HG03095 (cell line): ENCODE measurements around the gene DMAC2.
"Not testable (repeated sequence)": the region's sequence is repeated elsewhere in the genome, so short reads cannot be mapped to it uniquely, and the experiment has no call there.

Experiments
- ATAC-seq: cut with Tn5 transposase; IDR thresholded peaks from one replicate; pipeline ENCODE4 v1.9.1; 2021; ENCODE audit warnings: moderate library complexity; ENCODE audit not compliant: unreplicated experiment

The DMAC2 gene

DNA sequence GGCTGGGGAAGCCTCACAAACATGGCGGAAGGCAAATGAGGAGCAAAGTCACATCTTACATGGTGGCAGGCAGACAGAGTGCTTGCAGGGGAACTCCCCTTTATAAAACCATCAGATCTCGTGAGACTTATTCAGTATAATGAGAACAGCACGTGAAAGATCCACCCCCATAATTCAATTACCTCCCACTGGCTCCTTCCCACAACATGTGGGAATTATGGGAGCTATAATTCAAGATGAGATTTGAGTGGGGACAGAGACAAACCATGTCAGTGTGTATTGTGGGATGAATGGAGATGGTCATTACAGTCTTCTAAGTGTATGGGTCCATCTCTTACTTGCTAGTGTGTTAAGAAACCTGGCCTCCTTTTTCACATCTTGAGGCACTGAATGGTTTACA, 37.7 kb downstream of the DMAC2 start:
- no peak for ATAC-seq

DNA sequence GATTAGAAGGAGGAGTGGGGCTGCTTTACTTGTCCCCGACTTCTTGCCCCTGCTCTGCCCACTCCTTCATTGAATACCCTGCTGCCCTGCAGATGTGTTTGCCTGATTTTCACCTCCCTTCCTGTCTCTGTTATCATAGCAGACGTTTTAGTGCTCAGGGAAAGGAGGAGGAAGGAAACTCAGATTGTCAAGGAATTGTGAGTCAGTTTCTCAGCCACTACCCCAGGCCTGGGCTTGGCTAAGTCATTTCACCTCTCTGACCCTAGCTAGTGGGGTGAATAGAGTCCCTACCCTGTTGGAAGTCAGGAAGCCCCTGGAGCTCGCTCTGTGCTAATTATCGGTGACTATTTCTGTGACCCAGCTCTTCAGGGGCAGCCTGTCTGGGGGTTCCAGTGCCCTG, 38.2 kb downstream of the DMAC2 start:
- no peak for ATAC-seq

DNA sequence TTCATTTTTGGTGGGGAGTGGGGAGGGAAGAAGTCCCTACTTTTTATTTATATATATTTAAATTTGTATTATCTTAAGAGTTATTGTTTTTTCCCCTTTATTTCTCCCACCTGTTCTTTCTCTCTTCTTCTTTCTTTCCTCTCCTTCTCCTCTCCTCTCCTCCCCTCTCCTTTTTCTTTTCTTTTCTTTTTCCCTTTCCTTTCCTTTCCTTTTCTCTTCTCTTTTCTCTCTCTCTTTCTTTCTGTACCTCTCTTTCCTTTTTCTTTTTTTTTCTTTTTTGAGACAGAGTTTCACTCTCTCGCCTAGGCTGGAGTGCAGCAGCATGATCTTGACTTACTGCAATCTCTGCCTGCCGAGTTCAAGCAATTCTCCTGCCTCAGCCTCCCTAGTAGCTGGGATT, 40.2 kb downstream of the DMAC2 start:
- ATAC-seq: no peak

DNA sequence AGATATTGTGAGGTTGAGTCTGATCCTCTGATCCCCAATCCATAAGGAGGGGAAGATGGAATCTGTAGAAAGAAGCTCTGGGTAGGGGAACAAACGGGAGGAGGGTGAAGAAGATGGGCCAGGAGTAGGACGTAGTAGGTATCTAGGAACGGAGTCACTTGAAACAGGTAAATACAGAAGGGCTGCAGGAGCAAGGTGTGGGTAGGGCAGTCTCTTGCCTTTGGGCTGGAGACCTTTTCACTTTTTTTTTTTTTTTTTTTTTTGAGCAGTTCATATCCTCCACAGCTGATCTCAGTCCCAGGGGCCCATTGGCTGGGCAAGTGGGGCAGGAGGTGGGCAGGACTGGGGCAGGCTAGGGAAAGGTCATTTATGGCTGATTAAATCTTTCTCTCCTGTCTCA, 40.6 kb downstream of the DMAC2 start:
- ATAC-seq: no peak

DNA sequence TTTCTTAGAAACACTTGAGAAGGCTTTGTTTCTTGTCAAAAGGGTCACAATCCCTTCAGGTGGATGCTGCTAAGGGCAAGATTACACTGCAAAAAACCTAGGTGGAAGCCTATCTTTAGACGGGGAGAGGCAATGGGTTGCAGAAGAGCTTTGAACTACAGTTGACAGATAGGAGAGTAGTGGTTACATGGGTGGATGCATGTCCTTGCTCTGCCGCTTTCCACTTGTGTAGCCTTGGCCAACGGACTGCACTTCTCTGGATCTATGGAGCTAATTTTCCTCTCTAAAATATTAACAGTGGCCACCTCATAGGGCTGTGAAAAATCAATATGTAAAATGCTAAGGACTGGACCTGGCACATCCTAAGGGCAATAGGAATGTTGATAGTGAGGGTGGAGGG, 41.1 kb downstream of the DMAC2 start:
- no peak for ATAC-seq

DNA sequence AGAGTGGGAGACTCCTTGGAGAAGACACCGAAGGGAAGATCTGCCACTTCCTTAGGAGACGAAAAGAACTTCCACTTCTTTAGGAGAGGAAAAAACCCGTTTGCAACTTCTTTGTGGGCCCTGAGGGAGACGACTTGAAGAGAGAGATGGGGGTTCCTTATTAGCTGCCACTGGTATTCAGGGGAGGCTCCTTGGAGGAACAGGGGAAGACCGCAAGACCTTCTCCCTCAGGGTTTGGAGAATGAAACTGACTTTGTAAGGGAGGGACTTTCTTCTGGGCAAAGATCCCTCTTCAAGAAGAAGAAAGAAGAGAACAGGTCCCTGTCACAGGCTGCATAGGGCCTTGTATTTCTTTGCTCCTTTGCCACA, 41.7 kb downstream of the DMAC2 start:
- no peak for ATAC-seq

DNA sequence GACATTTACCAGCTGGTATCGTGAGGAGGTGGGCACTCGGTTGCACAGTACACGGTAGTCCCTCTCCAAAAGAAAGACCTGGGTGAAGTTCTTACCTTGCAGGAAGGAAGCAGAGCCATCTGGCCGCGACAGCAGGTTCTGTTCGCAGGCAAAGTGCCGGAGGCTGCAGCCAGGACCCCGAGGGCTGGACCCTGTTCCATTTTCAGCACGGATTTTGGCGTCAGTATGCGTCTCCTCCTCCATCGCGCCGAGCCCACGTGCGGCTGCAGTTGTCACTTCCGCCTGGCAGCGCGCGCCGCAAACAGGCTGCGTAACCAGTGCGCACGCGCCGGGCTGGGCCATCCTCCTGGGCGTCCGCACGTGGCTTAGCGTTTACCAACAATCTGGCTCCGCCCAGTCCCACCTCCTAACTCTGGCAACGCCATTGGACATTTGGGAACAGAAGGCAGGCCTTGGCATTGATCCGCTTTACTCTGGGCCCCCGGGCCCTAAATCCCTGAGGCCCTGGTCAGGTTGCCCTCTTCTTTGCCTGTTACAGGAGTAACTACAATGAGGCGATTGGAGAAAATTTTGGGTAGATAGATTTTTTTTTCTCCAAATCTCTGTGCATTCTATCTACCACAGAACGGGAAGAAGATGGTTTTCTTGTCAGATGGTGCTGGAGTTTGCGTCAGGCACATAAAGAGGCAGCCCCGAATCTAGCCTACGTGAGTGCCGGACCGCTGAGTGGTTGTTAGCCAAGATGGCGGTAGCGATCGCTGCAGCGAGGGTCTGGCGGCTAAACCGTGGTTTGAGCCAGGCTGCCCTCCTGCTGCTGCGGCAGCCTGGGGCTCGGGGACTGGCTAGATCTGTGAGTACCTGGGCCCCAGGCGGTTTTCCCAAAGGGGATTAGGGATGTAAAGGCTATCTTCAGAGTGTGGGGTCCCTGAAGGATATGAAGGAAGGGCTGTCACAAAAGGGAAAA, 42.3 kb downstream of the DMAC2 start, which contains the start of the genes BCKDHA and EXOSC5:
TSS of gene BCKDHA (plus strand) at position 733 of the 964 bp plus-strand sequence. CDS start at position 743, 10 bp downstream.
TSS of gene EXOSC5 (minus strand) at position 274 of the 964 bp plus-strand sequence. CDS start at position 243, 31 bp downstream.
- ATAC-seq: peak; percentile 78

DNA sequence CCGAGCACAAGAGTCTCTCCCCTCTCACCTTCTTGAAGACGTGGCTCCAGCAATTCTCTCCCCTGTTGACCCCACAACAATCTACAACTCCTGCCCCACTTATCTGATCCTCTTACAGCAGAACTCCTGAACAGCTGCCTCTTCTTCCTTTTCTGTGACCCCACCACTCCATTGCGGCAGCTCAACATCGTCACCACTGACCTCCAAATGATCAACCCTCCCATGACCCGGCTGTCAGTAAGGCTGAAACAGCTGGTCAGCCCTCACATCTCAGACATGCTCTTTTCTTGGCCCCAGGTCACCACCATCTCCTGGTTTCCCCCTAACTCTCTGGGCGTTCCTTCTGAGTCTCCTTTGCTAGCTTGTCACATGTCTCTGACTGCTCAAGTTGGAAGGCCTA, 44.4 kb downstream of the DMAC2 start:
- ATAC-seq: no peak

DNA sequence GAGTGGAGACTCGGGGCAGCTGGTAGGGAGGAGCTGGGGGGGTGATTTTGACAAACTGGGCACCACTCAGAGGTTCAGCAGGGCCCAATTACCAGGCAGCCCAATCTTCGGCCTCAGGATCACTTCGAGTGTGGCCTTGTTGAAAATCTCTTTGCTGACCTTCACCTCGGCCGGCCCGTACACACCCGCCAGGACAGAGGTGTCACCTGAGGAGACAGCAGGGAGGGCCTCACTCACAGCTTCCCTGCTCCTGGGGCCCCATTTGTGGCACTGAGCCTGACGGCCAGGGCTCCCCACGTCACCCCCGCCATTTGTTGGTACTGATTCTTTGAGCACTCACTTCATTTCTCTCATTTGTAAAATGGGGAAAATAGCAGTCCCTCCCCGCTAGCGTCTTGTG, 46.9 kb downstream of the DMAC2 start:
- no peak for ATAC-seq

DNA sequence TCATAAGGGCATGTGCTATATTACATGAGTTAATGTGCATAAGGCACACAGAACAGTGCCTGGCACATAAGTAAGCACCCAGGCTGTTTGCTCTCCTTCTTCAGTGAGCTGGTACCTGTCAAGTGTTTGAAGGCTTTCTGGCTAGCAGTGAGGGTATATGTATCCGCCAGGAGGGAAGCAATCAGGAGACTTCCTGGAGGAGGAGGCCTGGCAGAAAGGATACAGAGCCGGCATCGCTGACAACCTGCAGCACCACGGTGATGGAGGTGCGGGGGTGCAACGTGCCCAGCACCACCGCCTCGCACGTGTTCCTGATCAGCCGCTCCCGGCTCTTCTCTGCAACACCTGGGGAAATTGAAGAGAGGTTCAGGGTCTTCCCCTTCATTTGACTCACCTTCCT, 48.1 kb downstream of the DMAC2 start:
- ATAC-seq: no peak

DNA sequence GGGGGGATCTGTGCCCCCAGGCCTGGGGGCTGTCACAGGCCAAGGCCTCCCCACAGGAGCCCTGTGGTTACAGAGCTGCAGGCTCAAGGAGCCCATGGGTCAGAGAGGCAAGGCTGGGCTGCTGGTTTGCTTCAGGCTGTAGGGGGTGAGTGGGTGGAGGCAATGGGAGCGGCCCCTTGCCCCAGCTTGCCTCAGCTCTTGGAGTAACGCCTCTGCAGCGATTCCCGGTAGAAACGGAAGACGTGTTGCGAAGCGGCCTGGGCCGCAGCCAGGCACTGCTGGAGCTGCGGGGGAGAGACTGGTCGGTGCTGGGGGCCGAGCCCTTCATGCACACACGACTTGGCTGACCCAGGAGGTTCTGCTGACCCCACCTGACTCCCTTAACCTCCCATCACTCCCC, 53.3 kb downstream of the DMAC2 start:
- no peak for ATAC-seq

DNA sequence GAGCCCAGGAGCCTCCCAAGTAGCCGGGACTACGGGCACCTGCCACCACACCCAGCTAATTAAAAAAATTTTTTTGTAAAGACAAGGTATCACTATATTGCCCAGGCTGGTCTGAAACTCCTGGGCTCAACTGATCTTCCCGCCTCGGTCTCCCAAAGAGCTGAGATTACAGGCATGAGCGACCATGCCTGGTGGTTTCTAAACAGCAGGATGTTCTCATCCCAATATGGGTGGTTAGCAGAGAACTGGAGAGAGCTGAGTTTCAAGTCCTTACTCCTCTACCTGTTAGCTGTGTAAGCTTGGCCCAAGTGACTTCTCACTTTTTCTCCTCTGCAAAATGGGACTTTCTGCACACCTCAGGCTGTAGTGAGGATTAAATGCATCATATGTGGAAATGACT, 55.4 kb downstream of the DMAC2 start:
- no peak for ATAC-seq

DNA sequence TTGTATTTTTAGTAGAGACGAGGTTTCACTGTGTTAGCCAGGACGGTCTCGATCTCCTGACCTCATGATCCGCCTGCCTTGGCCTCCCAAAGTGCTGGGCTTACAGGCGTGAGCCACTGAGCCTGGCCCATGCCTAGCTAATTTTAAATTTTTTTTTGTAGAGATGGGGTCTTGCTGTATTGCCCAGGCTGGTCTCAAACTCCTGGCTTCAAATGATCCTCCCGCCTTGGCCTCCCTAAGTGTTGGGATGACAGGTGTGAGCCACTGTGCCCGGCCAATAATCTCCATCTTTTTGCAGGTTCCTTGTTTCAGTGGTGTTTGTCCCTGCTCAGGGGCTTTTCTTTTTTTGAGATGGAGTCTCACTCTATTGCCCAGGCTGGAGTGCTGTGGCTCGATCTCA, 58.2 kb downstream of the DMAC2 start:
- ATAC-seq: not testable (repeated sequence)
